Endothelial cell of hepatic sinusoid (primary cell): ENCODE measurements around the gene MRPS21.
"Not testable (repeated sequence)": the region's sequence is repeated elsewhere in the genome, so short reads cannot be mapped to it uniquely, and the experiment has no call there.

Experiments used
- in situ Hi-C: cut with HindIII; loops from 2 replicates; pipeline ENCODE4 v1.10.0; 2017; ENCODE audit warnings: low sequenced_read_pairs

Gene MRPS21

DNA sequence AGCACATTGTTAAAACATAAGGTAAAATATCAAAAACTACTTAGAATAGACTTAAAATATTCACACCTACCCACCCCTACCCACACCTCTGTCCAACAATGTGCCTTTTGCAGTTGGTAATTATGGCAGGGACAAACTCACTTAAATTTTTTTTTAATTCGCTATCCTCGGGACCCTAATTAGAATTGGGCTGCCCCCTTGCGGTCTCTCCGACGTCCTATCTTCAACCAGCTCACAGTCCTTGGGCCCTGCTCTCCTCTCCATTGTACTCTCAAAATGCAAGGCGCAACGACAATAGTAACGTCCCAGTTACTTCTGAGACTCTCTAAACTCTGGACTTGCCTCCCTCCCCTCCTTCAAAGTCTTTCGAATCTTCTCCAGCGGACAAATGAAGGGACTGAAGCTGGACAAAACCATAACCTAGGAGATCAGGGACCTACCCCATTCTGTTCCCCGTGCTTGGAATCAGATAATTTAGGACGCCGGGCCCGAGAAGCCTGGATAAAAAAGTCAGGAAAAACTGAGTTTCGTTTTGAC is 12.4 kb upstream of the MRPS21 start:
- in situ Hi-C loops: no loop called here

GRCh38 chr1:150281758-150282557 is 11.7 kb upstream of the MRPS21 start, which contains the start of gene CIART:
Gene CIART, plus strand, starts transcription at chr1:150282554. Its CDS starts 714 bp downstream, at chr1:150283268.
- in situ Hi-C loops: no loop called here

DNA sequence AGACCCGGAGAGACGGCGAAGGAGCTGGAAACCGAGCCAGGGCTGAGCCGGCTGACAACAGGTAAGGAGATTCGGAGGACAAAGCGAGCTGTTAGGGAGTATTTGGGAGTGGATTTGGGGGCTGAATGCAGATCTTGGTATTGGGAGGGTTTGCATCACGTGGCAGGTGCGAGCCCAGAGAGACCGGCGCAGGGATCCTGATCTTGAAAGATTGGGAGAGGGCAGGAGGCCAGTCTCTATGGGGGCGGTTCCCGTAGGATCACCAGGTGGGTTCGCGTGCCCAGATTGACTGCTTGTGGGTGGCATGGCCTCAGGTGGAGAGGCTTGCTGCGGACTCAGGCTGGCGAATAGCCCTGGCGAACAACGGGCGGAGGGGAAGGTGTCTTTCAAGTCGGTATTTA is 11.1 kb upstream of the MRPS21 start:
- in situ Hi-C loops: no loop called here

DNA sequence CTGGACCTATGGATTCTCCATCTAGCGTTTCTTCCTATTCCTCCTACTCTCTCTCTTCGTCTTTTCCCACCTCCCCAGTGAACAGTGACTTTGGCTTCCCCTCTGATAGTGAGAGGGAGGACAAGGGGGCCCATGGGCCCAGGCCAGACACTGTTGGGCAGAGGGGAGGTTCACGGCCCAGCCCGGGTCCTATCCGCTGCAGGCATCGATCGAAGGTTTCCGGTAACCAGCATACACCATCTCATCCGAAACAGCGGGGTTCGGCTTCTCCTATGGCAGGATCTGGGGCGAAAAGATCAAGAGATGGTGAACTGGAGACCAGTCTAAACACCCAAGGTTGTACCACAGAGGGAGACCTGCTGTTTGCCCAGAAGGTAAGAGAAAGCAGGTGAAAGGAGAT is 10.4 kb upstream of the MRPS21 start:
- in situ Hi-C loops: no loop called here

GRCh38 chr1:150288382-150288781 is 5.3 kb upstream of the MRPS21 start:
- in situ Hi-C loops: no loop called here

DNA sequence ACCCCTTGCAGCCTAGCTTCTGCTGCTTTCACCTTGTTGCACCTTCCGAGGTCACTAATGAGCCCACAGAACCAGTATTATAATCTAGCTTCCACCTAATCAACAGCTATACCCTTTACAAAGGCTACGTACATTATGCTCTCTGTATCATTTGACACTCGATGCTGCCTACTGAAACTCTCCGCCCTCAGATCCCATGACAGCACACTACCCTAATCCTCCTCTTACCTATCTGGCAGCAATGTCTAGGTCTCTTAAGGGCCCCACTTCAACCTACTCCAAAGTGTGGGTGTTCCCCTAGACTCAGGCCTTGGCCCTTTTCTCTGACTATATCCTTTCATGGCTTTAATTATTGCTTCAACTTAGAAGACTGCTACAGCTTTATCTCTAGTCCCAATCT is 4.8 kb upstream of the MRPS21 start:
- in situ Hi-C loops: no loop called here

DNA sequence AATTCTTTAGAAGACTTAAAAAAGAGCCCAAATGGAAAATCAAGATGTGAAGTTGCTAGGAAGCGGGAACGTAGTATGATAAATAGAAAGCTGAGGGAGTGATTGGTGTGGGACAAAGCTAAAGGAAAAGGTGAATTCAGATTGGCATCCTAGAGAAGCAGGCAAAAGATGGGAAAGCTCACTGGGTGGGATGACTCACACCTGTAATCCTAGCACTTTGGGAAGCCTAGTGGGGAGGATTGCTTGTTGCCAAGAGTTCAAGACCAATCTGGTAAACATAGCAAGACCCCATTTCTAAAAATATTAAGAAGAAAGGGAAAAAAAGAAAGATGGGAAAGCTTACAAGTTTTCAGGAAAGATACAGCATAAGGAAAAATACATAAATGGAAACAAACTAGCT is 1.8 kb downstream of the MRPS21 start:
- in situ Hi-C loops: no loop called here

DNA sequence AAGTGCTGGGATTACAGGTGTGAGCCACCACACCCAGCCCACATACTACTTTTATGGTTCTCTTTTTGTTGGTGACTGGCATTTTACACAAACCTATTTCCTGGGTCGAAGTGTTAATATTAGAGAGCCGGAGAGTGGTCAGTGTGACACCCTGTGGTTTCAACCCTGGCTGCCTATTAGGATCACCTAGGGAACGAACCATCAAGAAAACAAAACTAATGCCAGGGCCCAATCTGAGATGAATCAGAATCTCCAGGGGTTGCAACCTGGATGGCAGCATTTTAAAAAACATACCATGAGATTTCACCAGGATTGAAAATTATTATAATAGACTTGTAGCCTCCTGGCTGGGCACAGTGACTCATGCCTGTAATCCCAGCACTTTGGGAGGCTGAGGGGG is 6.1 kb downstream of the MRPS21 start:
- in situ Hi-C loops: loop anchor here (5.0 kb wide), 2 partner anchors 32 to 43 kb away; partner anchors contain the start of gene APH1A

DNA sequence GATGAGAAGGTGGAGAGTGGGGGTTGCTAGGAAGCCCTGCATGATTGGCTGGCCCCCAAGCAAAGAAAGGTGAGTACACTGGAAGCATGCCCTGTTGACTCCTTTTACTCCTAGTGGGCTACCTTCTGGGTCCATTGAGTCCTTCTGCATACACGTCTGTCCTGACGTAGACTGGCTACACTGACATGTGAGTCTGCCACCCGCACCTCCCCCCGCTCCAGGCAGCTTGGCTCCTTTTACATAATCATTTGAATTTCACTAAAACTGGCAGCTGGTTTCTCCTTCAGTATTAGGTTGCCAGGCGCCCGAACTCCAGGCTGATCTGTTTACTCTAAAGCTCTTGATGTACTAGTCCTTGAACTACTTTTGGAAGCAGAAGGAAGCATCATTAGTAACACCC is 8.7 kb downstream of the MRPS21 start:
- in situ Hi-C loops: loop anchor here (5.0 kb wide), 2 partner anchors 35 to 40 kb away; partner anchors contain the start of gene APH1A

DNA sequence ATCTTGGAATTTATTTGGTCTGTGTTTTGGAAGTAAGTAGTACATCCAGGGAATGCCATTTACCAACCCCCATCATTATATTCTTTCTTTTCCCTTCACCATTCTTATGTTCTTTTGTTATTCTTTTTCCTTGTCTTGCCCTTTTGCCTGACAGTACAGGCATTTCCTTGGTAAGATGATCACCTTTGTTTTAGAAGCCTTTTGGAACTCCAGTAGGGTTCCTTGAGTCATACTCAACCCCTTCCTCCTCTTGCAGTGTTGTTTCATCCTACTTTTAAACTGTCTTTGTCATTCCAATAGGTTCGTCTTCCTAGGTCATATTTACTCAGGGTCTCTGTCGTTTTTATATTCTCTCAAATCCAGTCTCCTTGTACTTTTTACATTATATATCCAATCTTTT is 9.2 kb downstream of the MRPS21 start:
- in situ Hi-C loops: loop anchor here (5.0 kb wide), 2 partner anchors 36 to 39 kb away; partner anchors contain the start of gene APH1A

GRCh38 chr1:150308585-150308984 is 14.9 kb downstream of the MRPS21 start:
- in situ Hi-C loops: not testable (repeated sequence)

DNA sequence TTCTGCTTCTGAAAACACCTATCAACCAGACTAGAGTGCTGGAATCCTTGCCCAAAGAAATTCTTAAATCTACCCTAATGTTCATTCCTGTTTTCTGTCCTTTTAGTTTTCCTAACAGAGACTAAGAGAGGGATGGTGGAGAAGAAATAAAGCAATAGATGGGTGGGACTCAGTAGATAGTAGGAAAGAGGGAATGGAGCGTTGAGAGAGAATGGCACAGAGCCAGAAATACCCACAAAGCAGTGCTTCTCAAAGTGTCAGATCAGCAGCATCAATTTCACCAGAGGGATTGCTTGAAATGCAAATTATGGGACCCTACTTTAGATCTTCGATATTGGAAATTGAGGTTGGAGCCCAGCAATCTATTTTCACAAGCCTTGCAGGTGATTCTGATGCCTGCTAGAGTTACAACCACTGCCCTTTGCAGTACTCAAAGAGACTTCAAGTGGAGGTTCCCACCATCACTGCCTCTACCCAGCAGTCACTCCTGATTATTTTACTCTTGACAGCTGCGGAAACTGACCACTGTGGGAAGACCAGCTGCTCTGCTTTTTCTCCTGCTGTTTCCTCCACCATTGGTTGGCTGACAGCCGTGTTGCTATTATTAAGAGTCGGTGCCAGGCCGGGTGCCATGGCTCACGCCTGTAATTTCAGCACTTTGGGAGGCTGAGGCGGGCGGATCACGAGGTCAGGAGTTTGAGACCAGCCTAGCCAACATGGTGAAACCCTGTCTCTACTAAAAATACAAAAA is 16.3 kb downstream of the MRPS21 start:
- in situ Hi-C loops: no loop called here

GRCh38 chr1:150311762-150312161 is 18.1 kb downstream of the MRPS21 start:
- in situ Hi-C loops: no loop called here

DNA sequence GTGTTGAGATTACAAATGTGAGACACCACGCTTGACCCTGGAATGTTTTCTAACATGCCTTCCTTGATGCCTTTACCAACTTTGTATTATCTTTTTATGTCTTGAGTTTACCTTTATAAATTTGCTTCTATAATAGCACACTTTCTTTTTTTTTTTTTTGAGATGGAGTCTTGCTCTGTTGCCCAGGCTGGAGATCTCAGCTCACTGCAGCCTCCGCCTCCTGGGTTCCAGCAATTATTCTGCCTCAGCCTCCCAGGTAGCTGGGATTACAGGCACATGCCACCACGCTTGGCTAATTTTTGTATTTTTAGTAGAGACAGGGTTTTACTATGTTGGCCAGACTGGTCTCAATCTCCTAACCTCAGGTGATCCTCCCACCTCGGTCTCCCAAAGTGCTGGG is 21.0 kb downstream of the MRPS21 start:
- in situ Hi-C loops: not testable (repeated sequence)

DNA sequence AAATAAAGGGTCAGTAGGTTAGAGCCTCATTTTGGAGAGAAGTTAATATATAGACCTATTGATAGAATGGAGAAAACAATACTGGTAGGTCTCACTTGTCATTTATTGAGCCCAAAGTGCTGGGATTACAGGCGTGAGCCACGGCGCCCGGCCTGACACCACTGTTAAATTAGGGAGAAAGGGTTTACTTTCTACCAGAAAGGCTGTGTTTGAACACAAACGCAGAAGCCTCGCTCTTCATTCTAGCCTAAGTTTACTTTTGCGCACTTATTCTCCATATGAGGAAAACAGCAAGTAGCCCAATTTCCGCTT is 27.0 kb downstream of the MRPS21 start:
- in situ Hi-C loops: no loop called here

- in situ Hi-C loops: no loop called here
These were observed 28.1 kb downstream of the MRPS21 start for GRCh38 chr1:150321826-150322166.

DNA sequence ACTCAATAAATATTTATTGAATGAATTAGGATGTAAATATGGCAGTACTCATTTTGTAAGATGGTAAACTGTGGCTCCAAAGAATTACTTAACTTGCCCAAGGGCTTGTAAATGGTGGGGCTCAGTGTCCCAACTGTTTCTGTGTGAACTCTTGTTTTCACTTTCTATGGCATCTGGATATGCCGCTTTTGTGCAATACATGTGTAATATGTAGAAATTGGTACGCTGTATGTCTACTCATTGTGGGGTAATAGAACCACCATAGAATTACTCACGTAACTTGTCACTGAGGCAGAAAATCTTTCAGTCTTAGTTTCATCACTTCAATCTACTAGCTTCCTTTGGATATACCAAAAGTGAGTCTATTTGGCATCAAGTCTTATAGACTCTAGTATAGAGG is 28.6 kb downstream of the MRPS21 start:
- in situ Hi-C loops: no loop called here

- in situ Hi-C loops: no loop called here
These were observed 39.1 kb downstream of the MRPS21 start for GRCh38 chr1:150332651-150333290.

DNA sequence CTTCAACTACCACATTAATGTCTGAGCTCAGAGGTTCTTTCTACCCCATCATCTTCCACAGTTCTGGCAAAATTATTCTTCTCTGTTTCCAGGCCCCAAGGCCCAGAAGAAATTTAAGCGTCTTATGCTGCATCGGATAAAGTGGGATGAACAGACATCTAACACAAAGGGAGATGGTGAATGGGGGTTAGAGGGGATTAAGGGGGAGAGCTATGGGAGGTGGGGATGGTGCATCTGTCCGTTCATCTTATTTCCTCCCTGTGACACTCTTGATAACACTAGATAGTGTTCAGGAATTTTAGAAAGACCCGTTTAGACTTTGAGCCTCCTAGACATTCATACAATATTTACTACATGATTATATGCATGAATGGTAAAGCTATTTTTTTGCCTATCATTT is 52.7 kb downstream of the MRPS21 start:
- in situ Hi-C loops: no loop called here

DNA sequence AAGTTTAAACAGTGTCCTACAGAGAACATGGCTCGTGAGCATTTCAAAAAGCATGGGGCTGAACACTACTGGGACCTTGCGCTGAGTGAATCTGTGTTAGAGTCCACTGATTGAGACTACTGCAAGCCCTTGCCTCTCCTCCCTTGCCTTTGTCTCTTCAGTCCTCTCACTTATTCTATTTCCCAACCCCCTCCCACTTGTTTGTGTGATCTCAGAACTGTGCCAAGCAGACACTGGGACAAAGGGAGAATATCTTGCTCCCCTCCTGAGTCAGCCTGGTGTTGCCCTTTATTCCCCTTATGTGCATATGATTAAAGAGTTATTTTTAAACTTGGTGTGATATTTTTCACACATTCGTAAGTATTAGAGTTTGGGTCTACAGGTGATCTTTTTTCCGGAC is 59.2 kb downstream of the MRPS21 start:
- in situ Hi-C loops: no loop called here
